Lower leg skin (tissue), 4 donors: ENCODE data around the gene BLOC1S6. TPM values are rescaled to one million over a fixed set of nuclear protein-coding genes. Genes with fewer than 3 reads are reported as not detected.

Source experiments
- DNase-seq, 2 donors: peaks; one replicate each; pipeline ENCODE4 v3.0.0-alpha.2; 2019; ENCODE audit warnings: low spot score in 2 of 2
- H3K4me3 ChIP-seq: fragments of 200-600 bp; sonication (generic); 2 replicates; pipeline ENCODE4 v1.5.1; 2017; ENCODE audit warnings: mild to moderate bottlenecking, low read depth; ENCODE audit not compliant: poor library complexity, severe bottlenecking
- CTCF ChIP-seq, 3 donors: fragments of 450-650 bp; IDR thresholded peaks; one replicate each; pipeline ENCODE4 v1.5.1; 2016; ENCODE audit warnings: antibody characterized with exemption in 3 of 3, mild to moderate bottlenecking in 3 of 3, moderate library complexity in 2 of 3
- POLR2A ChIP-seq, 2 donors: fragments of 450-650 bp; IDR thresholded peaks; one replicate each; pipeline ENCODE4 v1.6.1; 2016 to 2017; ENCODE audit warnings: antibody characterized with exemption in 2 of 2, mild to moderate bottlenecking in 1 of 2, moderate library complexity in 1 of 2
- WGBS, 2 donors: methylation state at CpG; one replicate each; pipeline ENCODE4 v1.1.5; 2018; 5-methylcytosine and 5-hydroxymethylcytosine counted together
- intact Hi-C: fragments of 100-400 bp; cut with DNase I; formaldehyde crosslinking; loops from one replicate; pipeline ENCODE4 v1.15.0; 2023; ENCODE audit warnings: low total_unique reads
- total RNA-seq, 4 donors: library from RNA; depleted of rRNA; stranded (reverse); fragments of >200 nt; gene quantifications; one replicate each; pipeline ENCODE4 v1.1.0, GENCODE V29; 2016

Gene BLOC1S6
- total RNA-seq, 4 donors from 2014 or later: 24.5 to 32.0 (median 27.0) TPM

GRCh38 chr15:45555934-45556608 is 31.1 kb upstream of the BLOC1S6 start:
- WGBS, 2 donors: 60% methylated on average over 3 of the region's 3 CpGs
- H3K4me3 ChIP-seq: no peak overlapping the region
- no peak for TF ChIP-seq CTCF (IDR thresholded peaks at IDR 0.05)
- no peak for TF ChIP-seq POLR2A (IDR thresholded peaks at IDR 0.05)
- intact Hi-C loops: no loop called here
- DNase-seq: no peak

- WGBS, 2 donors: 70 to 80% methylated on average over 3 of the region's 3 CpGs
- intact Hi-C loops: no loop called here
- no peak for DNase-seq
- H3K4me3 ChIP-seq: no peak overlapping the region
- TF ChIP-seq CTCF (IDR thresholded peaks at IDR 0.05) (no peak), POLR2A (IDR thresholded peaks at IDR 0.05) (no peak)
Measured at GRCh38 chr15:45572617-45573016, 14.6 kb upstream of the BLOC1S6 start.

- TF ChIP-seq CTCF (IDR thresholded peaks at IDR 0.05) (no peak), POLR2A (IDR thresholded peaks at IDR 0.05) (no peak)
- DNase-seq: no peak
- WGBS, 2 donors: 69 to 70% methylated on average over 7 of the region's 7 CpGs
- no peak overlapping the region for H3K4me3 ChIP-seq
- intact Hi-C loops: no loop called here
Measured at GRCh38 chr15:45573961-45574629, 13.1 kb upstream of the BLOC1S6 start.

GRCh38 chr15:45581919-45582318 is 5.3 kb upstream of the BLOC1S6 start:
- H3K4me3 ChIP-seq: no peak overlapping the region
- TF ChIP-seq POLR2A (IDR thresholded peaks at IDR 0.05) (no peak), CTCF (IDR thresholded peaks at IDR 0.05) (no peak)
- intact Hi-C loops: no loop called here
- 90 to 91% methylated on average over 2 of the region's 2 CpGs for WGBS, 2 donors
- DNase-seq: no peak

- TF ChIP-seq CTCF (IDR thresholded peaks at IDR 0.05) (no peak), POLR2A (IDR thresholded peaks at IDR 0.05) (no peak)
- H3K4me3 ChIP-seq: no peak overlapping the region
- WGBS, 2 donors: 85 to 89% methylated on average over 11 of the region's 11 CpGs
- DNase-seq: no peak
- intact Hi-C loops: no loop called here
Measured at GRCh38 chr15:45583731-45584639, 3.2 kb upstream of the BLOC1S6 start.
